ENCODE results near the gene WDR44. TPM values are rescaled to one million over a fixed set of nuclear protein-coding genes. Genes with fewer than 3 reads are reported as not detected.
"Not testable (repeated sequence)": the region's sequence is repeated elsewhere in the genome, so short reads cannot be mapped to it uniquely, and the experiment has no call there.

The WDR44 gene
- total RNA-seq, 6 experiments from 2014 or later: 20.4 to 25.8 (median 22.6) TPM

- TF ChIP-seq CTCF (IDR thresholded peaks at IDR 0.05): peak; percentile 72
- Mint-ChIP-seq H3K27ac (no peak overlapping the region), H3K9me3 (no peaks in the 10 kb centered on the region), H3K4me3 (no peak overlapping the region), H3K4me1 (ENCODE audit: low read depth) (no peaks in the 10 kb centered on the region), H3K36me3 (ENCODE audit: low read depth) (no peaks in the 10 kb centered on the region), H3K27me3 (ENCODE audit: insufficient read depth) (peaks cover 3% of the 10 kb centered on the region; the same call in 1 of the 2 replicates)
- peak; percentile 26 for DNase-seq
Measured at GRCh38 chrX:118459494-118459893, 113.6 kb downstream of the WDR44 start.

- peaks cover 3% of the 10 kb centered on the region; the same call in 1 of the 2 replicates for H3K27me3 Mint-ChIP-seq (ENCODE audit: insufficient read depth)
- no peaks in the 10 kb centered on the region for H3K36me3 Mint-ChIP-seq (ENCODE audit: low read depth)
- no peak for DNase-seq
- no peaks in the 10 kb centered on the region for H3K4me1 Mint-ChIP-seq (ENCODE audit: low read depth)
- no peaks in the 10 kb centered on the region for H3K9me3 Mint-ChIP-seq
- no peak overlapping the region for H3K4me3 Mint-ChIP-seq
- no peak overlapping the region for H3K27ac Mint-ChIP-seq
- TF ChIP-seq CTCF (IDR thresholded peaks at IDR 0.05): no peak
Measured at GRCh38 chrX:118464501-118464900, 118.6 kb downstream of the WDR44 start.

GRCh38 chrX:118468122-118468521 lies 122.2 kb downstream of the WDR44 start:
- no peaks in the 10 kb centered on the region for H3K4me1 Mint-ChIP-seq (ENCODE audit: low read depth)
- H3K36me3 Mint-ChIP-seq (ENCODE audit: low read depth): no peaks in the 10 kb centered on the region
- no peak overlapping the region for H3K4me3 Mint-ChIP-seq
- H3K27ac Mint-ChIP-seq: no peak overlapping the region
- H3K9me3 Mint-ChIP-seq: no peaks in the 10 kb centered on the region
- H3K27me3 Mint-ChIP-seq (ENCODE audit: insufficient read depth): no peaks in the 10 kb centered on the region
- no peak for DNase-seq
- no peak for TF ChIP-seq CTCF (IDR thresholded peaks at IDR 0.05)

GRCh38 chrX:118470721-118471347 lies 124.9 kb downstream of the WDR44 start:
- not testable (repeated sequence) for H3K27ac Mint-ChIP-seq; DNase-seq; H3K9me3 Mint-ChIP-seq; H3K27me3 Mint-ChIP-seq (ENCODE audit: insufficient read depth); H3K4me3 Mint-ChIP-seq; H3K36me3 Mint-ChIP-seq (ENCODE audit: low read depth); H3K4me1 Mint-ChIP-seq (ENCODE audit: low read depth)

- H3K27me3 Mint-ChIP-seq (ENCODE audit: insufficient read depth): no peaks in the 10 kb centered on the region; the same call in none of the 2 replicates
- no peak overlapping the region for H3K4me3 Mint-ChIP-seq
- TF ChIP-seq CTCF (IDR thresholded peaks at IDR 0.05): no peak
- peaks cover 7% of the 10 kb centered on the region for H3K4me1 Mint-ChIP-seq (ENCODE audit: low read depth)
- no peaks in the 10 kb centered on the region for H3K36me3 Mint-ChIP-seq (ENCODE audit: low read depth)
- H3K9me3 Mint-ChIP-seq: no peaks in the 10 kb centered on the region
- DNase-seq: no peak
- no peak overlapping the region for H3K27ac Mint-ChIP-seq
Measured at GRCh38 chrX:118474586-118474985, 128.7 kb downstream of the WDR44 start.

- Mint-ChIP-seq H3K36me3 (ENCODE audit: low read depth) (no peaks in the 10 kb centered on the region), H3K27ac (no peak overlapping the region), H3K9me3 (no peaks in the 10 kb centered on the region), H3K4me3 (no peak overlapping the region), H3K27me3 (ENCODE audit: insufficient read depth) (no peaks in the 10 kb centered on the region; the same call in none of the 2 replicates), H3K4me1 (ENCODE audit: low read depth) (peaks cover 7% of the 10 kb centered on the region)
- DNase-seq: no peak
- no peak for TF ChIP-seq CTCF (IDR thresholded peaks at IDR 0.05)
Measured at GRCh38 chrX:118475903-118476302, 130.0 kb downstream of the WDR44 start.

Measured in HFFc6 (cell line).